GM19455 (cell line): ENCODE measurements around the gene BLOC1S4.

Source experiments
- ATAC-seq: cut with Tn5 transposase; IDR thresholded peaks from one replicate; pipeline ENCODE4 v1.9.1; 2021; ENCODE audit not compliant: unreplicated experiment

Gene BLOC1S4

GRCh38 chr4:6689506-6689960 lies 26.4 kb upstream of the BLOC1S4 start:
- no peak for ATAC-seq

DNA sequence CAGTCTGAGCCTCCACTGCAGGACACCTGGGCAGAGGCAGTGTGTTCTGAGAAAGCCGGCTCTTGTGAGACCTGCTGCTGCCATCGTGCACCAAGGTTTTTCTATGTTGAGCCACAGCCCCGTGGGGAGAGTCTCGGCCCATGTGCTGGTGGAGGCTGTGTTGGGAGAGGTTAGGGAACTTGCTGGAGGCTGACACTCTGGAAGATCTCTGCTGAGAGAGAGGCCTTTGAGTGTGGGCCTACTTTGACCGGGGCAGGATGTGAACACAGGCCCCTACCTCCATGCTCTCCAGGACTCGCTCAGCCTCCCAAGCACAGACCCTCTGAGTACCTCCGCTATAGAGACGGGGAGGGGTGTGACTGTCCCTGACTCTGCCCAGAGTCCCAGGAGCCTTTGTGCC lies 23.6 kb upstream of the BLOC1S4 start:
- ATAC-seq = no peak

DNA sequence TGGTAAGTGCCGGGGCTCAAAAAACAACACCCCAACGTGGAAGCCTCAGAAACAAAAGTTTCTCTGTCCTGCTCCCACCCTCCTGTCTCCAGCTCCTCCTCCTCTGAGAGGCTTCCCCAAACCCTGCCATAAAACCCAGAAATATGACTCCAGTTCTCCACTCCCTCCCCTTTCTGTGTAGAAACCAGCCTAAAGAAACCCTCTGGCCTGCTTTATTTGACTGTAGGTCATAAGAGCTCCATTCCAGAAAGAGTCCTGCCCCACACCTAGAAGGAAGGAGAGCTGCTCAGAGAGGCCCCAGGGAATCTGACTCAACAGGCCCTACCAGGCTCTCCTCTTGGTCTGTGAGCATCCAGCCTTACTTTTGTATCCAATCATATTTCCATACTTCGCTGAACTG lies 23.2 kb upstream of the BLOC1S4 start:
- ATAC-seq = no peak

GRCh38 chr4:6693231-6694176 lies 22.5 kb upstream of the BLOC1S4 start, which contains the start of gene S100P:
TSS of gene S100P (plus strand) at chr4:6693878. CDS start at chr4:6693933, 55 bp downstream.
- ATAC-seq = no peak

GRCh38 chr4:6694177-6694901 lies 21.6 kb upstream of the BLOC1S4 start:
- no peak for ATAC-seq

GRCh38 chr4:6695660-6696610 lies 20.0 kb upstream of the BLOC1S4 start:
- no peak for ATAC-seq

DNA sequence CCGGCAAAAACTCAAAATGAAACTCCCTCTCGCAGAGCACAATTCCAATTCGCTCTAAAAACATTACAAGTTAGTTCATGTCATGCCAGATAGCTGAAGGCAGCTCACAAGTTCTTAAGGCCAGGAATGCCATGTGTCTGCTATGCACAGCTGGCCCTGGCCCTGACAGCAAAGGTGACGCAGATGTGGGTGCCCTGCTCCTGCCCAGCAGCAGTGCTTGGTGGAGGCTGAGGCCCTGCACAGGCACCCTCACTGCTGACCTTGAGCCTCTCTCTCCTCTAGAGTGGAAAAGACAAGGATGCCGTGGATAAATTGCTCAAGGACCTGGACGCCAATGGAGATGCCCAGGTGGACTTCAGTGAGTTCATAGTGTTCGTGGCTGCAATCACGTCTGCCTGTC lies 19.4 kb upstream of the BLOC1S4 start:
- no peak for ATAC-seq

DNA sequence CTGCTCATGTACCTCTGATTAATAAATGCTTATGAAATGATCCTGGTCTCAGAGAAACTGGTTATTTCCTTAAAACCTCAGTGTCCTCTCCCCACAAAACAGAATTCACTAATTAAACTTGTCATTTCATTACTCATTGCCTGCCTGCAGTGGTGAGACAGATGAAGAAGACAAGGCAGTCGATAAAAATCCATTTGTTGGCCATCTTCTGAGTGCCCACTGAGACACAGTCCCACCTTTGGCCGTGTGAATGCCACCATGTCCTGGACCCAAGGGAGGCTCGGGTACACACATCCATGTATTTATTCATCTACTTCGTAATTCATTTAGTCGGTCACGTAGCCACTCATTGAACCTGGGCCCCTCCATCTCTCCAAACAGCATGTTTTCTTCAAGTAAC lies 18.8 kb upstream of the BLOC1S4 start:
- ATAC-seq = no peak

- ATAC-seq = no peak
These were observed 16.6 kb upstream of the BLOC1S4 start for GRCh38 chr4:6699388-6699787.

DNA sequence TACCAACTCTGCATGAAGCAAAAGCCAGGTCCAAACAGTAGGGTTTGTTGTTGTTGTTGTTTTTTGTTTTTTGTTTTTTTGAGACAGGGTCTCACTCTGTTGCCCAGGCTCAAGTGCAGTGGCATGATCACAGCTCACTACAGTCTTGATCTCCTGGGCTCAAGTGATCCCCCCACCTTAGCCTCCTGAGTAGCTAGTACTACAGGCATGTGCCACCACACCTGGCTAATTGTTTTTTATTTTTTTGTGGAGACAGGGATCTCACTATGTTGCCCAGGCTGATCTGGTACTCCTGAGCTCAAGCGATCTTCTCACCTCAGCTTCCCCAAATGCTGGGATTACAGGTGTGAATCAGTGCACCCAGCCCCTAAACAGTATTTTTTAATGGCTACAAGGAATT lies 16.1 kb upstream of the BLOC1S4 start:
- no peak for ATAC-seq

GRCh38 chr4:6701371-6701770 lies 14.6 kb upstream of the BLOC1S4 start:
- no peak for ATAC-seq

DNA sequence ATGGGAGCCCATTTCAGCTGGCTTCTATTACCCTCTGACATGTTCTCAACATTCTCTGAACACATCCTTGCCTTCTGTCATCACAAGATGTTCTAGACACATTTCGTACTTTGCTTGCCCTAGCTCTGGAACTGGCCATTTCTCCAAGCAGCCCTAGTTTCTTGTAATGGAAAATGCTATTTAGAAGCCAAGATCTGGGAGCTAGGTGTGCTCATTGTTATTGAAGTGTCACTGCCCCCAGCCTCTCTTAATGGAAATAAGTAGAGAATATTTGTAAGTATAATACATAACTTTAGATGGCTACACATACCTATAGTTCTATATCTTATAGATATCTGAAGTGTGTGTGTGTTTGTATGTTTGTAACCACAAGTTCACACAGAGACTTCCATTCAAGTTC lies 13.2 kb upstream of the BLOC1S4 start:
- no peak for ATAC-seq

DNA sequence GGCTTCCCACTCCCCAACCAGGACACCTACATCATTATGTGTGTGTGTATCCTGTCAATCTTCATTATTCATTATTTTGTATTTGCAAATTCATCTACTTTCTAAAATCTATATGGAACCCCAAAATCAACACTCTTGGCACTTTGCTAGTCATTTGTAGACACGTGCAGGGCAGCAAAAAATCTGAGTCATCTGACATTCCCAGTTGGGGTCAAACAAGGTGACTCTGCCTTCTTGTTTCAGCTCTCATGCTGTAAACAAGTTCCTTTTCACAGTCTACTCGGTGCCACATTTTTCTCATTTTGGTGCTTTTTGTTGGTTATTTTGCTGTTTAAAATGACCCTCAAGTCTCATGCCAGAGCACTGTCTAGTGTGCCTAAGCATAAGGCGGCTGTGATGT lies 12.2 kb upstream of the BLOC1S4 start:
- ATAC-seq = no peak

DNA sequence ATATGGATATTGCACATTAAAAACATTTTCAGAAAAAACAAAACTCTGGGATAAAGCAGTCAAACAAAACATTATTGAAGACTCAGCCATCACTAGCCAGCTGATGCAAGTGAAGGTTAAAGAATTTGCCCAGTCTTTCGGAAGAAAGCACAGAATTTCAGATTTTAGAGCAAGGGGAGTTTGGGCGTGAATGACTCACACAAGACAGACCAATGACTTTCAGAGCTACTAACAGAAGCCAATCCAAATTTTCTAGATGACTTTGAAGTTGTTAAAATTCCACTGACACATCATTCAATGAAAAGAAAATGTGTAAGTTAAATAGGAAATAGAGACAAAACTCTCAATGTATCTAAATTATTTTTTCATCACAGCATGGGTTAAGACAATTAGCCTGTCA lies 10.3 kb upstream of the BLOC1S4 start:
- ATAC-seq = no peak

DNA sequence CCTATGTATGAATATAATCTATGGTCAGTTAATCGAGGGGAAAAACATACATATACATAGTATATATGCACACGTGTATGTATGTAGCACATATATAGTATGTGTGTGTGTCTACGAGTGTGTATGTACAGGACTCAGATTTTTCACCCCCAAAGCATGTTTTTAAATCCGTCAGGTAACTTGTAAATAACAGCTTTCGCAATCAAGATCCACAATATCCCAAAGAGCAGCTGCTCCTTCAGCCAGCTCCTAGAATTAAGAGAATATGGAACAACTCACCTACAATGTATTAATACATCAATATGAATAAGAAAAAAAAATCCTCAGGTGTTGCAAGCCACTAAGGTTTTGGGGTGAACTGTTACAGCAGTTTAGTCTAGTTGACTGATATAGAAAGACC lies 9.8 kb upstream of the BLOC1S4 start:
- ATAC-seq = no peak

GRCh38 chr4:6709230-6710114 lies 6.5 kb upstream of the BLOC1S4 start, which contains the start of gene MRFAP1L1:
TSS of gene MRFAP1L1 (minus strand) at chr4:6709865. CDS start at chr4:6709629, 236 bp downstream.
- ATAC-seq = peak; percentile 73

GRCh38 chr4:6710282-6710681 lies 5.7 kb upstream of the BLOC1S4 start:
- ATAC-seq = no peak

DNA sequence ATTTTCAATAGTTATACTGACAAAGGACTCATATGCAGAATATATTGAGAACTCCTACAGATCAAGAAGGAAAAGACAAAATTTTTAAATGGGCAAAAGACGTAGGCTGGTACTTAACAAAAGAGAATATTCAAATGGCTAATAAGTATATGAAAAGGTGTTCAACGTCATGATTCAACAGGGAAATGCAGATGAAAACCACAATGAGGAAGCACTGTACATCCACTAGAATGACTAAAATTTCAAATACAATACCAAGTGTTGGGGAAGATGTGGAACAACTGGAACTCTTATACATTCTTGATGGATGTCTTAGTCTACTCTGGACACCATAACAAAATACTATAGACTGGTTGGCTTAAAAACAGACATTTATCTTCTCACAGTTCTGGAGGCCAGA lies 5.0 kb upstream of the BLOC1S4 start:
- ATAC-seq = no peak

- no peak for ATAC-seq
These were observed 1.0 kb upstream of the BLOC1S4 start for GRCh38 chr4:6714954-6715353.

- ATAC-seq = no peak
These were observed 313 bp upstream of the BLOC1S4 start for GRCh38 chr4:6715704-6716017.
